ENCODE results near the gene SIGLEC14. TPM values are rescaled to one million over a fixed set of nuclear protein-coding genes. Genes with fewer than 3 reads are reported as not detected.

Gene SIGLEC14
- total RNA-seq, 1 experiment from 2014 or later, result not detected

- no peak for DNase-seq (ENCODE audit: low spot score)
- in situ Hi-C loops (cut with HindIII; ENCODE audit: low sequenced_read_pairs), result no loop called here
Observed at GRCh38 chr19:51628153-51628939, 18.3 kb downstream of the SIGLEC14 start.

GRCh38 chr19:51627491-51628138, 19.0 kb downstream of the SIGLEC14 start:
- in situ Hi-C loops (cut with HindIII; ENCODE audit: low sequenced_read_pairs), result no loop called here
- DNase-seq (ENCODE audit: low spot score), result no peak

- in situ Hi-C loops (cut with HindIII; ENCODE audit: low sequenced_read_pairs), result no loop called here
Observed at GRCh38 chr19:51626675-51627074, 19.9 kb downstream of the SIGLEC14 start.

GRCh38 chr19:51621178-51621577, 25.4 kb downstream of the SIGLEC14 start:
- in situ Hi-C loops (cut with HindIII; ENCODE audit: low sequenced_read_pairs), result no loop called here
- DNase-seq (ENCODE audit: low spot score), result no peak

More at GRCh38 chr19:51626675-51627074, 19.9 kb downstream of the SIGLEC14 start:
- no peak for DNase-seq (ENCODE audit: low spot score)

GRCh38 chr19:51615991-51616390, 30.6 kb downstream of the SIGLEC14 start:
- in situ Hi-C loops (cut with HindIII; ENCODE audit: low sequenced_read_pairs), result no loop called here
- no peak for DNase-seq (ENCODE audit: low spot score)

GRCh38 chr19:51614789-51615188, 31.8 kb downstream of the SIGLEC14 start:
- in situ Hi-C loops (cut with HindIII; ENCODE audit: low sequenced_read_pairs), result no loop called here

GRCh38 chr19:51610576-51610975, 36.0 kb downstream of the SIGLEC14 start:
- DNase-seq (ENCODE audit: low spot score), result no peak

More at GRCh38 chr19:51614789-51615188, 31.8 kb downstream of the SIGLEC14 start:
- no peak for DNase-seq (ENCODE audit: low spot score)

GRCh38 chr19:51607920-51608562, 38.6 kb downstream of the SIGLEC14 start:
- peak; percentile 26 for DNase-seq (ENCODE audit: low spot score)
- in situ Hi-C loops (cut with HindIII; ENCODE audit: low sequenced_read_pairs), result no loop called here

More at GRCh38 chr19:51610576-51610975, 36.0 kb downstream of the SIGLEC14 start:
- in situ Hi-C loops (cut with HindIII; ENCODE audit: low sequenced_read_pairs), result no loop called here

- in situ Hi-C loops (cut with HindIII; ENCODE audit: low sequenced_read_pairs), result no loop called here
Observed at GRCh38 chr19:51607077-51607476, 39.5 kb downstream of the SIGLEC14 start.

GRCh38 chr19:51602189-51602854, 44.3 kb downstream of the SIGLEC14 start:
- in situ Hi-C loops (cut with HindIII; ENCODE audit: low sequenced_read_pairs), result no loop called here
- DNase-seq (ENCODE audit: low spot score), result no peak

More at GRCh38 chr19:51607077-51607476, 39.5 kb downstream of the SIGLEC14 start:
- no peak for DNase-seq (ENCODE audit: low spot score)

- no peak for DNase-seq (ENCODE audit: low spot score)
- in situ Hi-C loops (cut with HindIII; ENCODE audit: low sequenced_read_pairs), result no loop called here
Observed at GRCh38 chr19:51600940-51601580, 45.6 kb downstream of the SIGLEC14 start.

GRCh38 chr19:51599084-51599483, 47.5 kb downstream of the SIGLEC14 start:
- DNase-seq (ENCODE audit: low spot score), result no peak
- in situ Hi-C loops (cut with HindIII; ENCODE audit: low sequenced_read_pairs), result no loop called here

- in situ Hi-C loops (cut with HindIII; ENCODE audit: low sequenced_read_pairs), result no loop called here
- no peak for DNase-seq (ENCODE audit: low spot score)
Observed at GRCh38 chr19:51598159-51598915, 48.3 kb downstream of the SIGLEC14 start.

- no peak for DNase-seq (ENCODE audit: low spot score)
- in situ Hi-C loops (cut with HindIII; ENCODE audit: low sequenced_read_pairs), result no loop called here
Observed at GRCh38 chr19:51595190-51596175, 51.1 kb downstream of the SIGLEC14 start.

GRCh38 chr19:51594774-51595109, 51.9 kb downstream of the SIGLEC14 start:
- in situ Hi-C loops (cut with HindIII; ENCODE audit: low sequenced_read_pairs), result no loop called here
- DNase-seq (ENCODE audit: low spot score), result no peak

- in situ Hi-C loops (cut with HindIII; ENCODE audit: low sequenced_read_pairs), result no loop called here
- peak; percentile 98 for DNase-seq (ENCODE audit: low spot score)
Observed at GRCh38 chr19:51593969-51594773, 52.5 kb downstream of the SIGLEC14 start.
